HEK293 (cell line): ENCODE measurements around the gene AEN.

Experiments used
- EGR2 ChIP-seq: fragments of 450-650 bp; formaldehyde crosslinking; IDR thresholded peaks from 2 replicates; pipeline ENCODE4 v1.5.1; 2016; ENCODE audit warnings: low read depth, missing biosample characterization, missing genetic modification characterization
- HOXC10 ChIP-seq: sonication (generic); formaldehyde crosslinking; IDR thresholded peaks from 2 replicates; pipeline ENCODE4 v1.8.1; 2023; ENCODE audit warnings: mild to moderate bottlenecking, missing genetic modification reagents
- IKZF3 ChIP-seq: fragments of 450-650 bp; IDR thresholded peaks from 2 replicates; pipeline ENCODE4 v1.5.0; 2018; ENCODE audit warnings: missing biosample characterization, mild to moderate bottlenecking, missing genetic modification characterization, moderate library complexity
- INSM2 ChIP-seq: fragments of 450-650 bp; formaldehyde crosslinking; IDR thresholded peaks from 2 replicates; pipeline ENCODE4 v1.5.1; 2016; ENCODE audit warnings: missing biosample characterization, missing genetic modification characterization
- KLF8 ChIP-seq: fragments of 450-650 bp; formaldehyde crosslinking; IDR thresholded peaks from 2 replicates; pipeline ENCODE4 v1.5.1; 2016; ENCODE audit warnings: missing biosample characterization, missing genetic modification characterization
- MYNN ChIP-seq: fragments of 450-650 bp; formaldehyde crosslinking; IDR thresholded peaks from 2 replicates; pipeline ENCODE4 v1.5.1; 2016; ENCODE audit warnings: missing biosample characterization, missing genetic modification characterization, borderline replicate concordance
- OVOL3 ChIP-seq: fragments of 450-650 bp; formaldehyde crosslinking; IDR thresholded peaks from 2 replicates; pipeline ENCODE4 v1.5.1; 2016; ENCODE audit warnings: missing biosample characterization, missing genetic modification characterization
- PBX3 ChIP-seq: sonication (generic); formaldehyde crosslinking; IDR thresholded peaks from 2 replicates; pipeline ENCODE4 v1.8.1; 2022; ENCODE audit warnings: mild to moderate bottlenecking, moderate library complexity, missing genetic modification reagents
- REPIN1 ChIP-seq: fragments of 450-650 bp; formaldehyde crosslinking; IDR thresholded peaks from 2 replicates; pipeline ENCODE4 v1.5.1; 2017; ENCODE audit warnings: missing biosample characterization, missing genetic modification characterization, low read depth
- TSHZ1 ChIP-seq: fragments of 450-650 bp; formaldehyde crosslinking; IDR thresholded peaks from 2 replicates; pipeline ENCODE4 v1.5.1; 2016; ENCODE audit warnings: missing biosample characterization, missing genetic modification characterization, borderline replicate concordance
- ZNF114 ChIP-seq: fragments of 450-650 bp; formaldehyde crosslinking; IDR thresholded peaks from 2 replicates; pipeline ENCODE4 v1.5.0; 2017; ENCODE audit warnings: missing biosample characterization, missing genetic modification characterization
- ZNF133 ChIP-seq: fragments of 450-650 bp; formaldehyde crosslinking; IDR thresholded peaks from 2 replicates; pipeline ENCODE4 v1.5.1; 2016; ENCODE audit warnings: missing biosample characterization, missing genetic modification characterization
- ZNF138 ChIP-seq: fragments of 450-650 bp; formaldehyde crosslinking; IDR thresholded peaks from 2 replicates; pipeline ENCODE4 v1.5.1; 2016; ENCODE audit warnings: missing biosample characterization, missing genetic modification characterization, borderline replicate concordance
- ZNF202 ChIP-seq: fragments of 450-650 bp; formaldehyde crosslinking; IDR thresholded peaks from 2 replicates; pipeline ENCODE4 v1.5.1; 2016; ENCODE audit warnings: missing biosample characterization, missing genetic modification characterization, borderline replicate concordance
- ZNF26 ChIP-seq: fragments of 450-650 bp; formaldehyde crosslinking; IDR thresholded peaks from 2 replicates; pipeline ENCODE4 v1.5.1; 2016; ENCODE audit warnings: missing biosample characterization, missing genetic modification characterization
- ZNF311 ChIP-seq: fragments of 450-650 bp; formaldehyde crosslinking; IDR thresholded peaks from 2 replicates; pipeline ENCODE4 v1.5.1; 2017; ENCODE audit warnings: missing biosample characterization, missing genetic modification characterization, borderline replicate concordance
- ZNF341 ChIP-seq: fragments of 450-650 bp; formaldehyde crosslinking; IDR thresholded peaks from 2 replicates; pipeline ENCODE4; 2016; ENCODE audit warnings: low read depth, missing biosample characterization, missing genetic modification characterization
- ZNF518A ChIP-seq: fragments of 450-650 bp; formaldehyde crosslinking; conservative IDR thresholded peaks from 2 replicates; pipeline ENCODE4 v1.5.1; 2016; ENCODE audit warnings: low read depth, missing biosample characterization, missing genetic modification characterization
- ZNF529 ChIP-seq: fragments of 450-650 bp; formaldehyde crosslinking; IDR thresholded peaks from 2 replicates; pipeline ENCODE4 v1.5.1; 2017; ENCODE audit warnings: missing genetic modification characterization, missing biosample characterization; ENCODE audit not compliant: insufficient replicate concordance
- ZNF530 ChIP-seq: fragments of 450-650 bp; formaldehyde crosslinking; IDR thresholded peaks from 2 replicates; pipeline ENCODE4 v1.5.1; 2016; ENCODE audit warnings: low read depth, missing biosample characterization, missing genetic modification characterization
- ZNF555 ChIP-seq: fragments of 450-650 bp; formaldehyde crosslinking; conservative IDR thresholded peaks from 2 replicates; pipeline ENCODE4 v1.5.1; 2017; ENCODE audit warnings: missing biosample characterization, mild to moderate bottlenecking, missing genetic modification characterization, inconsistent platforms
- ZNF626 ChIP-seq: fragments of 450-650 bp; sonication (Bioruptor Pico); formaldehyde crosslinking; IDR thresholded peaks from 2 replicates; pipeline ENCODE4 v1.5.1; 2018; ENCODE audit warnings: missing biosample characterization, missing genetic modification characterization, inconsistent platforms
- ZNF677 ChIP-seq: fragments of 450-650 bp; IDR thresholded peaks from 2 replicates; pipeline ENCODE4 v1.5.0; 2018; ENCODE audit warnings: missing biosample characterization, mild to moderate bottlenecking, missing genetic modification characterization, moderate library complexity
- ZNF837 ChIP-seq: fragments of 450-650 bp; formaldehyde crosslinking; IDR thresholded peaks from 2 replicates; pipeline ENCODE4 v1.5.1; 2016; ENCODE audit warnings: missing biosample characterization, missing genetic modification characterization
- ZSCAN5A ChIP-seq: fragments of 450-650 bp; formaldehyde crosslinking; IDR thresholded peaks from 2 replicates; pipeline ENCODE4 v1.5.1; 2016; ENCODE audit warnings: missing biosample characterization, missing genetic modification characterization

Gene AEN

GRCh38 chr15:88586401-88587162, 34.6 kb upstream of the AEN start (continued):
- TF ChIP-seq ZNF26 (tag by site-specific recombination) (no peak), ZNF138 (tag by site-specific recombination) (no peak), PBX3 (CRISPR knock-in tag) (no peak), EGR2 (tag by site-specific recombination) (no peak), ZNF114 (tag by site-specific recombination) (no peak), ZNF837 (tag by site-specific recombination) (no peak), ZNF133 (tag by site-specific recombination) (no peak), INSM2 (tag by site-specific recombination) (no peak), OVOL3 (tag by site-specific recombination) (0 out of 2 replicates have a peak, but pooled peaks have one; percentile 48), KLF8 (tag by site-specific recombination) (no peak), ZNF202 (tag by site-specific recombination) (no peak), ZNF530 (tag by site-specific recombination) (no peak), ZNF626 (tag by site-specific recombination) (no peak), ZNF529 (tag by site-specific recombination) (no peak), HOXC10 (CRISPR knock-in tag) (no peak), ZNF341 (tag by site-specific recombination) (no peak), ZNF677 (tag by site-specific recombination) (no peak), ZNF311 (tag by site-specific recombination) (no peak), ZNF555 (tag by site-specific recombination) (no peak), ZNF518A (tag by site-specific recombination) (peak; percentile 57), ZSCAN5A (tag by site-specific recombination) (no peak), MYNN (no peak), IKZF3 (tag by site-specific recombination) (peak; percentile 92), TSHZ1 (tag by site-specific recombination) (peak; percentile 35; the same call in 1 of the 2 replicates), REPIN1 (tag by site-specific recombination) (no peak)
